Fibroblast of pulmonary artery (primary cell): ENCODE measurements around the gene TH.

Experiments
- DNase-seq: peaks from one replicate; pipeline ENCODE4 v3.0.0-alpha.2; 2010; ENCODE audit warnings: low read depth
- H3K4me3 ChIP-seq: replicated peaks from 2 replicates; pipeline ENCODE4 v1.5.1; 2011; ENCODE audit warnings: low read depth, mild to moderate bottlenecking, control low read depth, low read length, moderate library complexity
- CTCF ChIP-seq: IDR thresholded peaks from 2 replicates; pipeline ENCODE4 v1.5.1; 2011; ENCODE audit warnings: mild to moderate bottlenecking, control low read depth, low read length, inconsistent platforms; ENCODE audit errors: missing control alignments

TH gene

GRCh38 chr11:2143799-2144543 lies 27.6 kb downstream of the TH start:
- H3K4me3 ChIP-seq: no peak overlapping the region
- no peak for TF ChIP-seq CTCF
- DNase-seq: no peak

- DNase-seq: no peak
- TF ChIP-seq CTCF: no peak
- no peak overlapping the region for H3K4me3 ChIP-seq
Measured at GRCh38 chr11:2143477-2143798, 28.2 kb downstream of the TH start.

GRCh38 chr11:2142762-2143202 lies 28.8 kb downstream of the TH start:
- no peak for TF ChIP-seq CTCF
- H3K4me3 ChIP-seq: no peak overlapping the region
- peak; percentile 50 for DNase-seq

- no peak overlapping the region for H3K4me3 ChIP-seq
- peak; percentile 56 for DNase-seq
Measured at GRCh38 chr11:2142300-2142759, 29.3 kb downstream of the TH start.

GRCh38 chr11:2140411-2141400 lies 30.9 kb downstream of the TH start:
- DNase-seq: no peak
- no peak for TF ChIP-seq CTCF
- no peak overlapping the region for H3K4me3 ChIP-seq

More at GRCh38 chr11:2142300-2142759, 29.3 kb downstream of the TH start:
- no peak for TF ChIP-seq CTCF

- no peak for DNase-seq
- H3K4me3 ChIP-seq: no peak overlapping the region
- no peak for TF ChIP-seq CTCF
Measured at GRCh38 chr11:2139621-2140337, 31.8 kb downstream of the TH start.
